Hepatocyte (in vitro differentiated cells): ENCODE measurements around the gene CSH1.
"Not testable (repeated sequence)": the region's sequence is repeated elsewhere in the genome, so short reads cannot be mapped to it uniquely, and the experiment has no call there.

Experiments used
- CTCF ChIP-seq: fragments of 200-600 bp; sonication (generic); IDR thresholded peaks from 2 replicates; pipeline ENCODE4 v1.5.1; 2016; ENCODE audit warnings: antibody characterized with exemption, mild to moderate bottlenecking; ENCODE audit not compliant: poor library complexity
- EZH2 ChIP-seq: fragments of 200-600 bp; sonication (generic); IDR thresholded peaks from 2 replicates; pipeline ENCODE4 v1.6.1; 2016; ENCODE audit warnings: antibody characterized with exemption, mild to moderate bottlenecking, borderline replicate concordance
- EZH2phosphoT487 ChIP-seq: fragments of 200-600 bp; sonication (generic); IDR thresholded peaks from one replicate; pipeline ENCODE4 v1.6.1; 2018; ENCODE audit warnings: antibody characterized with exemption, mild to moderate bottlenecking, low read depth, moderate library complexity; ENCODE audit not compliant: unreplicated experiment, severe bottlenecking

- not testable (repeated sequence) for TF ChIP-seq CTCF, EZH2, EZH2phosphoT487
These were observed 13.2 kb upstream of the CSH1 start for GRCh38 chr17:63909586-63909985.
